ENCODE results near the gene RCOR2. TPM values are rescaled to one million over a fixed set of nuclear protein-coding genes. Genes with fewer than 3 reads are reported as not detected.

Gene RCOR2
- total RNA-seq, 1 donor = 1.7 TPM

DNA sequence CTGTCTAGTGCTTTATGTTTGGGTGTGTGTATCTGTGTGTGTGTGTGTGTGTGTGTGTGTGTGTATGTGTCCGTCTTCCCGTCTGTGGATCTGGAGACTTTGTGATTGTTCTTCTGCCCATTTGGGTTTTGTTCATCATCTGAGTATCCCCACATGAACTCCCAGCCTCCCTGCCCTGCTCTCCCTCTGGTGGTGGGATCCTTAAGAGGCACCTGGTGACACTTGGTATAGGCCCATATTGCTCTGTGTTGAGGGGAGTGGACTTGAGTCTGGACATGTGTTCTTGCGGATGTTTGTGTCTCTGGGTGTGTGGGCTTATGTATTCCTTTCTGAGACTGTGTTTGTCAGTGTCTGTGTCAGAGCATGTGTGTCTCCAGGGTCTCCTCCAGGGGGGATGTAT lies 15.3 kb downstream of the RCOR2 start:
- DNase-seq (ENCODE audit: low read depth) = peak; percentile 44
- no peak overlapping the region for H3K4me3 ChIP-seq (ENCODE audit: low read depth, low read length)
- TF ChIP-seq, protein P1, sequence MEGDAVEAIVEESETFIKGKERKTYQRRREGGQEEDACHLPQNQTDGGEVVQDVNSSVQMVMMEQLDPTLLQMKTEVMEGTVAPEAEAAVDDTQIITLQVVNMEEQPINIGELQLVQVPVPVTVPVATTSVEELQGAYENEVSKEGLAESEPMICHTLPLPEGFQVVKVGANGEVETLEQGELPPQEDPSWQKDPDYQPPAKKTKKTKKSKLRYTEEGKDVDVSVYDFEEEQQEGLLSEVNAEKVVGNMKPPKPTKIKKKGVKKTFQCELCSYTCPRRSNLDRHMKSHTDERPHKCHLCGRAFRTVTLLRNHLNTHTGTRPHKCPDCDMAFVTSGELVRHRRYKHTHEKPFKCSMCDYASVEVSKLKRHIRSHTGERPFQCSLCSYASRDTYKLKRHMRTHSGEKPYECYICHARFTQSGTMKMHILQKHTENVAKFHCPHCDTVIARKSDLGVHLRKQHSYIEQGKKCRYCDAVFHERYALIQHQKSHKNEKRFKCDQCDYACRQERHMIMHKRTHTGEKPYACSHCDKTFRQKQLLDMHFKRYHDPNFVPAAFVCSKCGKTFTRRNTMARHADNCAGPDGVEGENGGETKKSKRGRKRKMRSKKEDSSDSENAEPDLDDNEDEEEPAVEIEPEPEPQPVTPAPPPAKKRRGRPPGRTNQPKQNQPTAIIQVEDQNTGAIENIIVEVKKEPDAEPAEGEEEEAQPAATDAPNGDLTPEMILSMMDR (IDR thresholded peaks at IDR 0.05; ENCODE audit: insufficient read depth, low read depth, low read length) = peak; percentile 62

DNA sequence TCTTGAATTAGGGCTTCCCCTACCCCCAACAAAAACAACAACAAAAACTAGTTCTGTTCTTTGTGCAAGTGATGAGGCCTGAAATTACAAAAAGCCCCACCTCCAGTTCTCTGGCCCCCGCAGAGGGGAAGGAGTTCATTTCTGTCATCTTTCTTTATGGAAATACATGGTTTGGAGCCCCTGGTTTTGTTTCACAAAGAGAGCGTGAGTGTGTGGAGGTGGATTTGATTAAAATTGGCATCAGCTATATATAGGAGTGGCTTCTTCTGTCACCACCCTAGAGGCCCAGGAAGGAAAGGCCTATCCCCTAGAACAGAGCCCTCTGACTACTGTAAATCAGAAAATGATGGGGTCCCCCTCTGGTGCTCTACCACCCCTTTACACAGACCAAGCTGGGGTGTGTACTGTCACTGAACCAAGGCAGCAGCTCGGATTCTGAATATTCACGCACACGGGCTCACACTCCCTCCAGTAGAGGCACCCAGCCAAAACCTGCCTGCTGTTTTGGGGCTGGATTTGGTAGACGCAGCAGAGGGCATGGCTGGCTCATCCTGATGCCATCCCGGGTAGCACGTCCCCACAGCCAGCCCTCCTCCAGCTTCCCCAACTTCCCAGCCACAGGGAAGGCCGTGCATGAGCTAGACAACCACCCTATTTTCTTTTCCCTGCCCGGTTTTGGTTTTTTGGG lies 19.4 kb downstream of the RCOR2 start:
- TF ChIP-seq, protein P1 (IDR thresholded peaks at IDR 0.05; ENCODE audit: insufficient read depth, low read depth, low read length) = no peak
- H3K4me3 ChIP-seq (ENCODE audit: low read depth, low read length) = no peak overlapping the region
- no peak for DNase-seq (ENCODE audit: low read depth)

DNA sequence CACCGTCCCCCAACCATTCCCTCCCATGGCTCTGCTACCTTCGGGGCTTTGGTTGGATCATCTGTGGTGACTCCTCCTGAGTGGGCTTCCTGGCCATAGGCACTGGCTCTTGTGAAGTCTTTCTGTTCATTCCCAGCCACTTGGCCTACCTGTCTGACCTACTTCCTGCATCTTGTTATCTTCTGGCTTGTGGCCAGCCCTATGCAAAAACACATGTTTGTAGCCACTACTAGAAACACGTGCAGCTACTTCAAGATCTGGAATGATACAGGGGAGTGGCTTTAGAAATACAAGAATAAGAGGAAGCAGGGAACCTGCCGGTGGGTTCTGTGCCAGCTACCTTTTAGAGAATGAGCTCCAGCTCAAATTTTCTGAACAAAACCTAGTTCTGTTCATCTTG lies 20.9 kb downstream of the RCOR2 start:
- DNase-seq (ENCODE audit: low read depth) = no peak
- TF ChIP-seq, protein P1 (IDR thresholded peaks at IDR 0.05; ENCODE audit: insufficient read depth, low read depth, low read length) = no peak
- H3K4me3 ChIP-seq (ENCODE audit: low read depth, low read length) = no peak overlapping the region

DNA sequence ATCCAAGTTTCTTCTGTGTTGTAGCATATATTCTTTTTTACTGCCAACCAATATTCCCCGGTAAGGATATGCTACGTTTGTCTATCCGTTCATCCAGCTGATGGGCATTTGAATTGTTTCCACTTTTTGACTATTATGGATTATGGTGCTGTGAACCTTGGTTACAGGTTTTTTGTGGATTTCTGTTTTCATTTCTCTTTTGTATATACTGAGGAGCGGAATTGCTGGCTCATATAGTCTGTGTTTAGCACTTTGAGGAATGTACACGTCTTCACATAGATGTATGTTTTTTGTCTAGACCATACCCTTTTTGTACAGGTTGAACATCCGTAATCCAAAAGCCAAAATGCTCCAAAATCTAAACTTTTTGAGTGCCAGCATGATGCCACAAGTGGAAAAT lies 23.6 kb downstream of the RCOR2 start:
- TF ChIP-seq, protein P1 (IDR thresholded peaks at IDR 0.05; ENCODE audit: insufficient read depth, low read depth, low read length) = no peak
- no peak for DNase-seq (ENCODE audit: low read depth)

DNA sequence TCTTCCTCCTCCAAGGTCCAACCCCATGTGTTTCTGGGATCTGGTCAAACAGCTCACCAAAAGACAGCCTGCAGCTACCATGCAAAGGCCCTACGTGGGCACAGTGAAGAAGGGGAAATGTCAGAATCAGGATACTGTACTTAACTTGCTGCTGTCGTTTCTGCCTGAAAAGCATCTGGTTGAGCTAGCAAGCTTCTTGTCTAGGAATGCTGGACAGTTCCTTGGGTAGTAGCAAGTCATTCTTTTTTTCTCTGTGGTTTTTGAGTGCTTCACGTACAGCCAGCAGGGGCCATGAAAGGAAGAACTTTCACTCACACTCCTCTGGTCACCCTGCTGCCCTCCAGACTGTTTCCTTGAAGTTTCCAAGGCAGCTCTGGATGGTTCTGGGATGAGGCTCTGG lies 24.7 kb downstream of the RCOR2 start:
- no peak overlapping the region for H3K4me3 ChIP-seq (ENCODE audit: low read depth, low read length)
- DNase-seq (ENCODE audit: low read depth) = peak; percentile 59
- TF ChIP-seq, protein P1 (IDR thresholded peaks at IDR 0.05; ENCODE audit: insufficient read depth, low read depth, low read length) = no peak

More for the DNA sequence above, 23.6 kb downstream of the RCOR2 start:
- no peak overlapping the region for H3K4me3 ChIP-seq (ENCODE audit: low read depth, low read length)

DNA sequence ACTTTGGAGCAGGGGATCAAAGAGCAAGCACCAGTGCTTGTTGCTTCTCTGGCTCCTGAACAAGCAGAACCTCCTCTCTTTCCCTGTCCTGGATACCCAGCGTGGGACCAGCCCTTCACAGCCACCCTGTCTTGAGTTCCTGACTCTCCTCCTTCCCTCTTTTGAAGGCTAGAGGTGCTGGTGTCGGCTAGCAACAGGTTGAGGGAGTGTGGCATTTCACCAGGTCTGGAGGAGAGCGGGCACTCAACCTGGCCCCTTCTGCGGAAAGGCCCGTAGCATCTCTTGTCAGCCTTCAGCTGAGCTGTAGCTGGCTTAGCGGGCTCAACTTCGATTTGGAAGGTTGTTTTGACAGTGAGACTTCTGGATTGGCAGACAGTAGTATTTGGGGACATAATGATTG lies 26.6 kb downstream of the RCOR2 start:
- TF ChIP-seq, protein P1 (IDR thresholded peaks at IDR 0.05; ENCODE audit: insufficient read depth, low read depth, low read length) = no peak

DNA sequence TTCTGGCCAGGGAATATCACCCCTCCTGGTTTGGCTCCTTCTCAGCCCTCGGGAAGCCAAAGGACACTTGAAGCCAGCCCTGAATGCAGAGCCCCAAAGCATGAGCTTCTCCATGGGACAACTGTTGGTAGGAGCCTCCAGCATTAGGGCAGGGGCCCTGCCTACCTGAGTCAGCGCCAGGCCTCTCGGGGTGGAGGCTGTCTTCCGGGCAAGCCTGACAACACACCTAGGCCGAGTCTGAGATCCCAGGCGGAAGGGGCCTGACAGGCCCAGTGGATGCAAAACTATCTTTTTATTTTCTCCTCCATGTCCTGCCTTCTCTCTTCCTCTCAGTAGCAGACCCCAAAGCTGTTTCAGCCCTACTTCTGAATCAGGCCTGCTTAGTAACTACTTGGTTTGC lies 27.6 kb downstream of the RCOR2 start:
- no peak overlapping the region for H3K4me3 ChIP-seq (ENCODE audit: low read depth, low read length)
- DNase-seq (ENCODE audit: low read depth) = no peak
- TF ChIP-seq, protein P1 (IDR thresholded peaks at IDR 0.05; ENCODE audit: insufficient read depth, low read depth, low read length) = no peak

More for the DNA sequence above, 26.6 kb downstream of the RCOR2 start:
- no peak overlapping the region for H3K4me3 ChIP-seq (ENCODE audit: low read depth, low read length)
- no peak for DNase-seq (ENCODE audit: low read depth)
